GM18951 (cell line): ENCODE results near the gene NR3C1.

ENCODE experiments used
- POLR2A ChIP-seq: IDR thresholded peaks from 4 replicates; pipeline ENCODE4 v1.6.1; 2011; ENCODE audit warnings: mild to moderate bottlenecking; ENCODE audit not compliant: insufficient read length, insufficient read depth; ENCODE audit errors: extremely low read depth
- in situ Hi-C: fragments of 300-500 bp; cut with MboI; formaldehyde crosslinking; loops from one replicate; pipeline ENCODE4 v1.12.0; 2022; ENCODE audit warnings: low sequenced_read_pairs, mixed read lengths, inconsistent platforms; ENCODE audit not compliant: unreplicated experiment

NR3C1 gene

DNA sequence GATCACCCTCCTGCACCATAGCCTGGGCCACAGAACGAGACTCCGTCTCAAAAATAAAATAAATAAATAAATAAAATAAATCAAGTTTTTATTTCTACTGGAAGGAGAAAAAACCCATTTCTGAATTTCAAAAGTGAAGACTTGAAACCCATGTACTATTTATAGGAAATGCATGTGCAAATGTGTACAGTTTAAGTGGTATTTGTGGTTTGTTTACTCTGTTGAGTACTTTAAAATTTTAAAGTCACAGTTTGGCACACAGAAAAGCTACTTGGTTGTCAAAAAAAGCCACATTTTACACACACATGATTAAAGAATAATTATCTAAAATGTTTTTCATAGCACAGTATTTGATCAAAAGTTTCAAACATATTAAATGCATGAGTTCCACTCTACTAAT, 43.6 kb downstream of the NR3C1 start:
- in situ Hi-C loops = no loop called here
- no peak for TF ChIP-seq POLR2A

DNA sequence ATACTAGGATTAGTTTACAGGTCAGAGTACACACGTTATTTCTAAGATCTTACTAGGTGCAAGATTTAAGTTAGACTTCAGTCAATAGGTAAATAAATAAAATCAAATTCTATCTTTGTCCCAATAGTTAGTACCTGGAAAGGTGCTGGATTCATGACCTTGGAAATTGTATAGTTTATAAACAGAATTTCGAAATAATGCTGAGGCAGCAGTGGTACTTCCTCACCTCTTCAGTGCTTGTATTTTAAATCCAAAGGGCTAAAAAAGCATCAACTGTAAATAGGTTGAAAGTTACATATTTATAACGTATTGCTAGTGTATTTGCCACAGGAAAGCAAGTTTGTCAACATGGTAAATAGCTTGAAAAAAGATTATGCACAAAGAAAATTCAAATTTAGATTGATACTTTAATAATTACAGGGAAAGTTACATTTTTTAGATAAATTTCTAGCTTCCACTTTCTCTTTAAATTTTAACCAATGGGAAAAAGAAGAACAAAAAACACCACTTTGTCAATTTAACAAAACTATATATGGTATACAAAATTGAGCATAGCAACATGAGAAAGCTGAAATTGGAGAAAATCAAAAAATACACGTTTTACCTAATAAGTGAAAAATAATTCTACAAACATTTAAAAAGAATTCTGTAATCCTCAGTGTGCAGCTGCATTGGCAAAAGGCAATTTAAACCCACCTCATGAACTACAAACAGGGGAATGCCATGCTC, 46.5 kb downstream of the NR3C1 start:
- TF ChIP-seq POLR2A = no peak
- in situ Hi-C loops = no loop called here

DNA sequence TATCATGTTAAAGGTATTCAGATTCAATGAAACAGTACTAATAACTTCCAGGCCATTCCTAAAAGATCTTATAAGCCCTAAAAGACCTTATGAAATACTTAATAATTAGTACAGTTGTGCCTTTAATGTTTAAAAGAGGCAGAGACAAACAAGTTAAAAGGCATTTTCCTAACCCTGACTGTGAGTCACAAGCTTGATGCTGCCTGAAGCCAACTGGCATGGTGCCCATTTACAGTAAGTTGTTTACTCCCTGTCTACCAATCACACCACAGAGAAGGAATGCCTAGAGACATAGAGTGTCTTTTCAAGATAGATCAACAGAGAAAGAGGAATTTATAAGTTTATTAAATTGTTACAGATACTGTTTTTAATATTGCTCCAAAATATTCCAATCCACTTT, 47.8 kb downstream of the NR3C1 start:
- TF ChIP-seq POLR2A = no peak
- in situ Hi-C loops = no loop called here

DNA sequence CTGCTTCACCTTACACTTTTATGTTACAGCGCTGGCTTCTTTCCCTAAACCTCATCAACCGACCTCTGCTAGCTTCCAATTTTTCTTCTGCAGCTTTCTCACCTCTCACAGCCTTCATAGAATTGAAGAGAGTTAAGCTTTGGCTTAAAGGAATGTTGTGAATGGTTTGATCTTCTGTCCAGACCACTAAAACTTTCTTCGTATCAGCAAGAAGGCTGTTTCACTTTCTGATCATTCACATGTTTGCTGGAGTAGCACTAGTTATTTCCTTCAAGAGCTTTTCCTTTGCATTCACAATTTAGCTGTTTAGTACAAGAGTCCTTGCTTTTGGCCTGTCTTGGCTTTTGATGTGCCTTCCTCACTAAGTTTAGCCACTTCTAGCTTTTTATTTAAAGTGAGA, 49.5 kb downstream of the NR3C1 start:
- in situ Hi-C loops = no loop called here
- no peak for TF ChIP-seq POLR2A

DNA sequence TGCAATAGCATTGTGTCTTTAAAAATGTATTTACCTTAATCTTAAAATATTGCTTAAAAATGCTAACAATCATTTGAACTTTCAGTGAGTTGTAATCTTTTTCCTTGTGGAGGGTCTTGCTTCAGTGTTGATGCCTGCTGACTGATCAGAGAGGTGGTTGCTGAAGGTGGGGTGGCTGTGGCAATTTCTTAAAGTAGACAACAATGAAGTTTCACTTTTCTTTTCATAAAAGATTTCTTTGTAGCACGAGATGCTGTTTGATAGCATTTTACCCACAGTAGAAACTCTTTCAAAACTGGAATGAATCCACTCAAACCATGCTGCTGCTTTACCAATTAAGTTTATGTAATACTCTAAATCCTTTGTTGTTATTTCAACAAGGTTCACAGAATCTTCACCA, 50.8 kb downstream of the NR3C1 start:
- TF ChIP-seq POLR2A = no peak
- in situ Hi-C loops = no loop called here

DNA sequence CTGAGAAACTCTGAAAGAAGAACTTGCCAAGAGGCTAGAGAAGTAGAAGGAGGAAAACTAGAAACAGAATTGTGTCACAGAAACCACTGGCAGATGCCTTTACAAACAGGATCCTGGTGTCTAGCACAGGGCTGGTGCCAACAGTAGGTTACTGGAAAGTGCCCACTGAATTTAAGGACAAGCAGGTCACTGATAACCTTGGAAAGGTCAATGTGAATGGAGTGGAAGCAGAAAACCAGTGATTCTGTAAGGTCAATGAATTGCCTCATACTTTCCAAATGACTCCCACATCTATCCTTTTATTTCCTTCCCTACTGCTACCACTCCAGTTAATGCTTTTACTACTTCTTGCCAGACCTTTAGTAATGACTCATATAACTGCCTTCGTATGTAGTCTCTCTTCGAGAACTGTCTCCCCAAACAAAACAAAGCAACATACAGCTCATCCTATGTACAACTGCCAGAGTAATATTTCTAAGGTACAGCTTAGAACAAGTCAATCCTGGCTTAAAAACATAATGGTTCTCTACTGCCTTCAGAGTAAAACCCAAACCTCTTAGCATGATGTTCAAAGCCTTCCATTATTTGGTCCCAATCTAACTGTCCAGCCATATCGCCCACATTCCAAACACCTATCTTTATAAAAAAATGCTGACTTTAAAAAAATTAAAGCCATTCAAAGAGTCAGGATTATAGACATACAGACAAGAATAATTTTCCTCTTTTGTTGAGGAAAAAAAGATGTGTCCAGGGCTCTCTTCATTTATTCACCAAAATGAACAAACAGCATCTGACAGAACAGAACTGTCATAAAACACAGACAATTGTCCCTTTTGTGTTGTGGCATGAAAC, 52.5 kb downstream of the NR3C1 start:
- no peak for TF ChIP-seq POLR2A
- in situ Hi-C loops = no loop called here

DNA sequence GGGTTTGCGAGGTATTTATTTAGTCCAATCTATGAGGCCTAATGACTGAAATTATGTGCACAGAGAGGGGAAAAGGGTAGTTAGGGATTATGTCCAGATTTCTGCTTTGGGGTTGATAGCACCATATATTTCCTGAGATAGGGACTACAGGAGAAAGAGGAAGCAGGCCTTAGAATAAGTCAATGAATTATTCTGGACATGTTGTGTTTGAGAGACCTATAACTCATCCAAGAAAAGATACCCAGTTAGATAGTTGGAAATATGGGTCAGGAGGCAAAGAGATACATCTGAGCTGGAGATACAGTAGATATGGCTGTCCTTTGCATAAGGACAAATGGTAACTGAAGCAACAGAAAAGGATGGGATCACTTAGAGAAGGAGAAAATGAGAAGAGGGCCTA, 53.1 kb downstream of the NR3C1 start:
- in situ Hi-C loops = no loop called here
- no peak for TF ChIP-seq POLR2A

DNA sequence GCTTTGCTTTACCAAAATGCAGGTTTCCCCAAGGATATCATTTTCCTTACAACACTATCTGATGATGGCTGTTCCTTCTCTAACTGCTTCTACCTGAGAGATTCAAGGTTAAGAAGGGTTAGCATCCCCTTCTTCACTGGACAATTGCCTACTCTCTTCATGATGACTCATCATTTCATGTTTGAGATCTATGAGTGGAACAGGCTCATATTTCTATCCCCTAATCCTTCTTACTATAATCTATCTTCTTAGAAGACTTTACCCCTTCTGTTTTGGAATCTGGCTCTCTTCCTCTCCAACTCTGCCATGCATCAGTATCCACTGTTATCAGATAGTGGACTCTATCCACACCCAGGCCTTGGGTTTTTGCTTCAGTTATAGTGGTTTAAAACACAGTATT, 54.3 kb downstream of the NR3C1 start:
- in situ Hi-C loops = no loop called here
- TF ChIP-seq POLR2A = no peak

DNA sequence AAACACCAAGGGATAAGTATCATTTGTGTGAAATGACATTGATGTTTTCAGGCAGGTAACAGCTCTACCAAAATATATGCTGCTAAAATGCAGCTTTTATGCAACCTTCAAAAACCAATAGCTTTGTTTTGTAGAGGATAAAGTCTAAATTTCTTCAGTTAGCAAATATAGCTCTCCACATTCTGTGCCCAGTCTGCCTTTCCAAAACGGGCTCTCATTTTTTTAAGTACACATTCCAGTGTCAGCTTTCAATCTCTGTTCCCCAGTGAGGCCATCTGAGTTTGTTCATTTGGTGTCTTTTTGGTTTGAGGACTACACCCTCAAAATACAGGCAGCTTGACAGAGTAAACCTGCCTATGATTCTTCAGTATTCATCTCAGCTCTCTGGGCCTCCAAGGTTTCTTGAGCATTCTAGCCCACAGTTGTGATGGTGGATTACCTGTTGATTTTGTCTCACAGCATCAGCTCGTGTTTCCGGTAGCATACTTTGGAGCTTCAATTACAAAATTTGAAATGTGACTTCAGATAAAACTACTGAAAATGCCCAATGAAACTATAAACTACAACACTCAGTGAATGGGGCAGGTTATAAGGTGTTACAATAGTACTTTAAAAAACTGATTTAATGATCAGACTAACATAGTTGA, 55.7 kb downstream of the NR3C1 start:
- no peak for TF ChIP-seq POLR2A
- in situ Hi-C loops = no loop called here

DNA sequence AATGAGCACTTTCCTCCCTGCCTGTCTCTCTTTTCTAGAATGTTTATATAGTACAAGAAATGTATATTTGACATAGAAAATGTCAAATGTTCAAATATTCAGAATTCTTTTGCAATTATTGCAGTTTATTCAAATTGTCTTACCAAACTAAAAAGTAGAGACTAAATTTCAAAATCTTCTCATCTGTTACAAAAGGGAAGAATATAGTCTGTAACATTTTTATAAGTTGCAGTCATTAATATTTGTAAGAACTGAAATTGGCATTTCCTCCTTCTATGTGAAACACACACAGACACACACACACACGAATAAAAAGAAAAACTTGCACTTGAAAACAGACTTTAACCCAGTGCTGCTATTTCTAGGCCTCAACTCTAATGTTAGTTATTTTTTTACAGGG, 56.4 kb downstream of the NR3C1 start:
- no peak for TF ChIP-seq POLR2A
- in situ Hi-C loops = no loop called here

DNA sequence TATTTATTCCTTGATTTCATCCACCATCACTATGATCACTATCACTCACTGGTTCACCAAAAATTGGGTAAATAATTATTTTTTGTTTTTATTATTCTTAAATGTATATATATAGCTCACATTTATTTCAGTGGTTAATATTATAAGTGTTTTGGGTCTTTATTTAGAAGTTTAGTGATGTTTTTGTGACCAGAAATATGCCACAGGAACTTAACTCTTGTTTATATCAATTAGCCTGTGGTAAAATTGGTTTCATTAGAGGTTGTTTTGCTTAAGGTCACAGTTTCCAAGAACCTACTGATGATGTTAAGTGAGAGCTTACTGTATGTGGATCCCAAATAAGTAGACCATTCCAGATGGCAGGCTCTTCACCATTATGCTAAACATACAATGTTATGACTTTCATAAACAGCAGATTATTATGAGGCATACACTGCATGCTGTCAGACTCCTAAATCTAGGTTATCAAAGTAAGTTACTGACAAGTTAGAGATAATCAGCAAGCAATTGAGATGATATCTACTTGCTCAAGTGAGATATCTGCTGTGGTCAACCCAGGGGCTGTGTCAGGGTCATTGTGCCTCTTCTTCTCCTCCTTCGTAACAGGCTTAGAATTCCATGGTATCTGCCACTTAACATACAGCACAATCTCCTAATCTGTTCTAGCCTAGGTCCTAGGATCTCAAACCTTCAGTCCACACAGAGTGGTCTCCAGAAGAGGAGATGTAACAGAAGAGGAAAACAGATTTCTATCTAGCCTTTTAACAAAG, 57.6 kb downstream of the NR3C1 start:
- TF ChIP-seq POLR2A = no peak
- in situ Hi-C loops = no loop called here

DNA sequence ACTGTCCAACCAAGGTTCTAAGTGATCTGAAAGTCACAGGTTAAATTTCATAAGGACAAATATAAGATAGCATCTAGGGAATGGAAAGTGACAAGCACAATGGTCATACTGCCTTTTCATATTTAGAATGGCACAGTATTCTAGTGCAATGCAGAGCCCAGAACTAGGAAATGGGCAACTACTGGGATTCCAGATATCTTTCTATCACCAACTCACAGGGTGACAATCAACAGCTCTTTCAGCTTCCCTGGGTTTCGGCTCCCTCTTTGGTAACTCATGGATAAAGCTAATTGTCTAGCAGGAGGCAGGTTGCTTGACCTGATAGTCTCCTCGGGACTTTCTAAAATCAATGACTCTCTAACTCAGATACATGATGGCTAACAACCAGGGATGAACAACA, 60.4 kb downstream of the NR3C1 start:
- in situ Hi-C loops = no loop called here

DNA sequence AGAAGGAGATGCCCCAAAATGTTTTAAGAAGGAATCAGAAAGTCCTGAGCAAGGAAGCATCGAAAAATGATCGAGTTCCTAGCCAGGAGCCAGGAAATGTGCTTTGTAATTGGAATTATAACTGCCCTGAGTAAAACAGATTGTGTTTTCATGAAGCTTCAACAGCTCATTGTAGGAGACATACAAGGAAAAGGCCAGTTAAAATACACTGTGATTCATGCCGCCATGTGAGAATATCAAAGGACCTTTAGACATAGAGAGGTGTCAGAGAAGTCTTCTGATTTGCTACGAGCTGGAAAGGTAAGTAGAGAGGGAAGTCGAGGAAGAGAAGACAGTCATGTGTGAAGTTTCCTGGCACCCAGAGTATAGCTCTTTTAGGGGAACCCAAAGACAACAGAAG, 60.9 kb downstream of the NR3C1 start:
- in situ Hi-C loops = no loop called here
- no peak for TF ChIP-seq POLR2A

More for the DNA sequence above, 60.4 kb downstream of the NR3C1 start:
- TF ChIP-seq POLR2A = no peak
